Activated B cell treated with CpG ODN at 0.5 μM for 24 hours (primary cell): ENCODE results near the gene PRR18. TPM values are rescaled to one million over a fixed set of nuclear protein-coding genes. Genes with fewer than 3 reads are reported as not detected.

Experiments used
- ATAC-seq: fragments of 200-7000 bp; cut with Tn5 transposase; one replicate; pipeline ENCODE4 v1.10.0; 2021; ENCODE audit warnings: low read depth, mild to moderate bottlenecking, moderate library complexity
- CTCF ChIA-PET: fragments of 350-600 bp; sonication (Branson Sonifier 250); formaldehyde crosslinking; loops from one replicate; lab custom pipeline; 2021; ENCODE audit warnings: antibody characterized with exemption; lab: Charles Lee
- POLR2A ChIA-PET: fragments of 350-600 bp; sonication (Branson Sonifier 250); formaldehyde crosslinking; loops from one replicate; lab custom pipeline; 2021; ENCODE audit warnings: antibody characterized with exemption; lab: Charles Lee
- DNase-seq: peaks from one replicate; pipeline ENCODE4 v3.0.0; 2022
- H3K27ac Mint-ChIP-seq: one replicate; pipeline ENCODE4 v1.8.0; 2020; ENCODE audit warnings: mixed read lengths
- H3K27me3 Mint-ChIP-seq: one replicate; pipeline ENCODE4 v1.8.0; 2021; ENCODE audit warnings: mixed read lengths
- H3K36me3 Mint-ChIP-seq: one replicate; pipeline ENCODE4 v1.8.0; 2021; ENCODE audit warnings: low read depth, mixed read lengths
- H3K4me1 Mint-ChIP-seq: one replicate; pipeline ENCODE4 v1.8.0; 2021; ENCODE audit warnings: mixed read lengths
- H3K4me3 Mint-ChIP-seq: one replicate; pipeline ENCODE4 v1.8.0; 2020; ENCODE audit warnings: mild to moderate bottlenecking, mixed read lengths
- H3K9me3 Mint-ChIP-seq: one replicate; pipeline ENCODE4 v1.8.0; 2020; ENCODE audit warnings: mixed read lengths
- intact Hi-C: fragments of 100-400 bp; cut with micrococcal nuclease; formaldehyde crosslinking; loops from one replicate; pipeline ENCODE4 v1.15.1; 2024
- total RNA-seq: library from RNA; stranded (reverse); gene quantifications from 2 replicates; pipeline ENCODE4 v1.2.3, GENCODE V29; 2022
- TF ChIP-seq, protein P1 (sequence below): fragments of 200-600 bp; IDR thresholded peaks from one replicate; pipeline ENCODE4 v1.8.0; 2022; ENCODE audit warnings: antibody characterized with exemption, mild to moderate bottlenecking

The PRR18 gene, protein sequence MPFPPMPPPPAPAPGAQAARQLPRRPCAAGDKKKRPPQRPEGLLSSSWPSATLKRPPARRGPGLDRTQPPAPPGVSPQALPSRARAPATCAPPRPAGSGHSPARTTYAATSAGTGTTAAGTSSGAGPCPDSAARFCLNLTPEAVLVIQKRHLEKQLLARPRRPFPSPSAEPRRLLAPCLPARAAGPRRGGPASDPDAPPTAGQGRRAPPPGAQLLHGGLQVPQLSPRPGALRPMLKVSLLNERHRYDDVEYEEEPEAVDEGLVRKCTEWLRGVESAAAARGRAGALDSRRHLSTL
- total RNA-seq, result 0.10 TPM in 1 of 2 replicates, not detected in the other

DNA sequence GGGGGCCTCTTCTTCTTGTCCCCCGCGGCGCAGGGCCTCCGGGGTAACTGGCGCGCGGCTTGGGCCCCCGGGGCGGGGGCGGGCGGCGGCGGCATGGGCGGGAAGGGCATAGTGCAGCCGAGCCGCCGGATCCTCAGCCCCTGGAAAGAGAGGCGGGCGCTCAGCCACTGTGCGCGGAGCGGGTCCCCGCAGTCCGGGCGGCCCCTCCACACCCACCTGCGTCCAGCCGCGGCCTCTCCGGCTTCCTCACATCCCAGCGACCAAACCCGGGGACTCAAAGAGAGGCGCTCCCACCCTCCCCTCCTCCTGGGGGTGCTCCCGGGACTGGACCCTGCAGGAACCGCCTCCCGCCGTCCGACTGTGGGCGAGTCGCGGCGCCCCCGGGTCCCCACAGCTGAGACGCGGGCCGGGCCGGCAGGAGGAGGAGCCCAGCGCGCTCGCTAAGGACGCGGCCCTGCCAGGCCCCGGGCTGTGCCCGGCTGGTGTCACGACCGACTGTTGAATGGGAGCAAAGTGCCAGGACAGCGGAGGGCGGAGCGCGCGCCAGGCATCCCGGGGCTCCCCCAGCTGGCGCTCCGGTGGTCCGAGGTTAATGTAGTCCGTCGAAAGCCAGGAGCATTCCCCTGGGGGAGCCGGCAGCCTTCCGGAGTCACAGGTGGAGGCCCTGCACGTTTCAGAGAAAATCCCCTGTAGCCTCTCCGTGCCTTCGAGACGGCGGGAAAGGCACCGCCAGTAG lies at the start of gene PRR18:
Gene PRR18 (minus strand): TSS at position 360 of the 736 bp plus-strand sequence. CDS start 250 bp downstream, at position 110.
- TF ChIP-seq, protein P1, sequence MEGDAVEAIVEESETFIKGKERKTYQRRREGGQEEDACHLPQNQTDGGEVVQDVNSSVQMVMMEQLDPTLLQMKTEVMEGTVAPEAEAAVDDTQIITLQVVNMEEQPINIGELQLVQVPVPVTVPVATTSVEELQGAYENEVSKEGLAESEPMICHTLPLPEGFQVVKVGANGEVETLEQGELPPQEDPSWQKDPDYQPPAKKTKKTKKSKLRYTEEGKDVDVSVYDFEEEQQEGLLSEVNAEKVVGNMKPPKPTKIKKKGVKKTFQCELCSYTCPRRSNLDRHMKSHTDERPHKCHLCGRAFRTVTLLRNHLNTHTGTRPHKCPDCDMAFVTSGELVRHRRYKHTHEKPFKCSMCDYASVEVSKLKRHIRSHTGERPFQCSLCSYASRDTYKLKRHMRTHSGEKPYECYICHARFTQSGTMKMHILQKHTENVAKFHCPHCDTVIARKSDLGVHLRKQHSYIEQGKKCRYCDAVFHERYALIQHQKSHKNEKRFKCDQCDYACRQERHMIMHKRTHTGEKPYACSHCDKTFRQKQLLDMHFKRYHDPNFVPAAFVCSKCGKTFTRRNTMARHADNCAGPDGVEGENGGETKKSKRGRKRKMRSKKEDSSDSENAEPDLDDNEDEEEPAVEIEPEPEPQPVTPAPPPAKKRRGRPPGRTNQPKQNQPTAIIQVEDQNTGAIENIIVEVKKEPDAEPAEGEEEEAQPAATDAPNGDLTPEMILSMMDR, result no peak
- H3K27me3 Mint-ChIP-seq, result peaks cover 28% of the 10 kb centered on the region
- peak; percentile 65 for ATAC-seq
- peaks cover 8% of the 10 kb centered on the region for H3K4me1 Mint-ChIP-seq
- no peaks in the 10 kb centered on the region for H3K36me3 Mint-ChIP-seq
- intact Hi-C loops, result loop anchor here (1.0 kb wide), 1 partner anchor 75 kb away; no protein-coding TSS in a partner anchor
- no peaks in the 10 kb centered on the region for H3K9me3 Mint-ChIP-seq
- H3K27ac Mint-ChIP-seq, result no peak within 1 kb of the TSS
- CTCF ChIA-PET, result interaction anchor here (6.7 kb wide), 1 partner anchor 93 kb away, joined by 131 read pairs; no protein-coding TSS in a partner anchor
- POLR2A ChIA-PET, result interaction anchor here (1.1 to 2.4 kb wide), 2 partner anchors 34 to 55 kb away, joined by 3 to 8 read pairs; partner anchors contain the start of gene SFT2D1
- H3K4me3 Mint-ChIP-seq, result peak within 1 kb of the TSS; percentile 78
- peak; percentile 37 for DNase-seq

DNA sequence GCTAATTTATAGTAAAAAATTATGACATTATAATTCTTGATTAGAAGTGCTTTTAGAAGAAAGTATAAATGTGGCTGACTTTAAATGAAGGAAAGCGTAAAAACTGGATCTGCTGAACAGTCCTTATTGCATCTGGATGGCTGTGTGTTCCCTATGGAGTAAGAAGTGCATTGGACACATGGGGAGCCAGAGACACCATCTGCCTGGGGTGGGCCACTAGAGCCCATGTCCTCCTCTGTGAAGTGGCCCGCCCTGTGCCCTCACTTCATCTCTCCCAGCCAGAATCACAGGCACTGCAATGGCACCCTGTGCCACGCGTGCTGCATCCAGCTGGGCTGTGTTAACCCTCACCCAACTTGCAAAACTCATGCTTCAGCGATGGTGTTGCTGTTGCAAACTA lies 47.4 kb upstream of the PRR18 start:
- Mint-ChIP-seq H3K4me3 (no peak overlapping the region), H3K4me1 (peaks cover 8% of the 10 kb centered on the region), H3K27ac (no peak overlapping the region), H3K9me3 (no peaks in the 10 kb centered on the region), H3K27me3 (no peaks in the 10 kb centered on the region), H3K36me3 (no peaks in the 10 kb centered on the region)
- ATAC-seq (no peak), DNase-seq (no peak)
- CTCF ChIA-PET, result interaction anchor here (0.9 kb wide), 1 partner anchor 26 kb away, joined by 3 read pairs; no protein-coding TSS in a partner anchor
- intact Hi-C loops, result no loop called here
- TF ChIP-seq, protein P1, result no peak
- POLR2A ChIA-PET, result no interaction called here

DNA sequence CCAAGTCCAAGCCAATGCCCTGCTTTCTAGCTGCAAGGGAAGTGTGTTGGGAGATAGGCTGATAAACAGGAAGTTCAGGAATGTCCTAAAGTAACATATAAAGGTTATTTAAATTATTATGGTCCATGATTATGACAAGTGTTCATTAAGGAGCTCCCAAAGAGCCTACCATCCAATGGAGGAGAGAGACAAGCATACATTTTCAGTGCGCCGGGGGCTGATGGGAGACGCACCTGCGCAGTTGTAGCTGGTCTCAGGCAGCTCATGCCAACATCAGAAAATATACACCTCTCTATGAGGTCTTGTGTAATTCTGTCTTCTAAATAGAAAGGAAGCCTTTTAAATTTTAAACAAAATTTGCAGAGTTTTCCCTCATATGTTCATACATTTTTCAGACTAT lies 46.8 kb upstream of the PRR18 start:
- TF ChIP-seq, protein P1, result no peak
- no peaks in the 10 kb centered on the region for H3K36me3 Mint-ChIP-seq
- no peaks in the 10 kb centered on the region for H3K27me3 Mint-ChIP-seq
- DNase-seq (no peak), ATAC-seq (no peak)
- ChIA-PET POLR2A (no interaction called here), CTCF (interaction anchor here (0.9 kb wide), 1 partner anchor 27 kb away, joined by 3 read pairs; no protein-coding TSS in a partner anchor)
- peaks cover 8% of the 10 kb centered on the region for H3K4me1 Mint-ChIP-seq
- H3K27ac Mint-ChIP-seq, result no peak overlapping the region
- H3K9me3 Mint-ChIP-seq, result peaks cover under 1% of the 10 kb centered on the region
- intact Hi-C loops, result no loop called here
- no peak overlapping the region for H3K4me3 Mint-ChIP-seq

DNA sequence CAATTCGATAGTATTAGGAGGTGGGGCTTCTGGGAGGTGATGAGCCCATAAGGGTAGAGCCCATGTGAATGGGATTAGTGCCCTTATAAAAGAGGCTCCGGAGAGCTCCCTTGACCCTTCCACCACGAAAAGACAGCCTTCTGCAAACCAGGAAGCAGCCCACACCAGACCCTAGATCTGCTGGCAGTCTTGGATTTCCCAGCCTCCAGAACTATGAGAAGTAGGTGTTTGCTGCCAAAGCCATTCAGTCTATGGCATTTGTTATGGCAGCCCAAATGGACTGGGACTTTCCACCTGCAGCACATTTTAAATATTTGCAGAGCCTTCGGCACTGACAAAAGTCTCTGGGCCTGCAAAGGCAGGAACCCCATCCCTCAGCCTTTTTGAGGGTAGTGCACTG lies 46.0 kb upstream of the PRR18 start:
- Mint-ChIP-seq H3K36me3 (no peaks in the 10 kb centered on the region), H3K4me3 (no peak overlapping the region), H3K9me3 (peaks cover 8% of the 10 kb centered on the region), H3K27me3 (no peaks in the 10 kb centered on the region), H3K4me1 (peaks cover 8% of the 10 kb centered on the region), H3K27ac (no peak overlapping the region)
- intact Hi-C loops, result no loop called here
- ChIA-PET CTCF (no interaction called here), POLR2A (no interaction called here)
- TF ChIP-seq, protein P1, result no peak
- DNase-seq, result no peak
- no peak for ATAC-seq

- H3K27me3 Mint-ChIP-seq, result no peaks in the 10 kb centered on the region
- ATAC-seq, result no peak
- CTCF ChIA-PET, result no interaction called here
- intact Hi-C loops, result no loop called here
- no peak for DNase-seq
- no peak overlapping the region for H3K4me3 Mint-ChIP-seq
- H3K36me3 Mint-ChIP-seq, result no peaks in the 10 kb centered on the region
- no peak overlapping the region for H3K27ac Mint-ChIP-seq
- H3K9me3 Mint-ChIP-seq, result peaks cover 8% of the 10 kb centered on the region
- TF ChIP-seq, protein P1, result no peak
- H3K4me1 Mint-ChIP-seq, result peaks cover 8% of the 10 kb centered on the region
- POLR2A ChIA-PET, result no interaction called here
These were observed 45.3 kb upstream of the PRR18 start for GRCh38 chr6:166353507-166353906.
